GM12873 (cell line): ENCODE results near the gene RBM45.

Experiments used
- TF ChIP-seq, protein P1 (sequence below): IDR thresholded peaks from 2 replicates; pipeline ENCODE4 v1.5.1; 2012; ENCODE audit warnings: low read depth, mild to moderate bottlenecking, moderate library complexity, low read length, control low read depth; ENCODE audit not compliant: insufficient read depth; ENCODE audit errors: missing control alignments

RBM45 gene

GRCh38 chr2:178111743-178112142, 494 bp upstream of the RBM45 start:
- TF ChIP-seq, protein P1, sequence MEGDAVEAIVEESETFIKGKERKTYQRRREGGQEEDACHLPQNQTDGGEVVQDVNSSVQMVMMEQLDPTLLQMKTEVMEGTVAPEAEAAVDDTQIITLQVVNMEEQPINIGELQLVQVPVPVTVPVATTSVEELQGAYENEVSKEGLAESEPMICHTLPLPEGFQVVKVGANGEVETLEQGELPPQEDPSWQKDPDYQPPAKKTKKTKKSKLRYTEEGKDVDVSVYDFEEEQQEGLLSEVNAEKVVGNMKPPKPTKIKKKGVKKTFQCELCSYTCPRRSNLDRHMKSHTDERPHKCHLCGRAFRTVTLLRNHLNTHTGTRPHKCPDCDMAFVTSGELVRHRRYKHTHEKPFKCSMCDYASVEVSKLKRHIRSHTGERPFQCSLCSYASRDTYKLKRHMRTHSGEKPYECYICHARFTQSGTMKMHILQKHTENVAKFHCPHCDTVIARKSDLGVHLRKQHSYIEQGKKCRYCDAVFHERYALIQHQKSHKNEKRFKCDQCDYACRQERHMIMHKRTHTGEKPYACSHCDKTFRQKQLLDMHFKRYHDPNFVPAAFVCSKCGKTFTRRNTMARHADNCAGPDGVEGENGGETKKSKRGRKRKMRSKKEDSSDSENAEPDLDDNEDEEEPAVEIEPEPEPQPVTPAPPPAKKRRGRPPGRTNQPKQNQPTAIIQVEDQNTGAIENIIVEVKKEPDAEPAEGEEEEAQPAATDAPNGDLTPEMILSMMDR = no peak

DNA sequence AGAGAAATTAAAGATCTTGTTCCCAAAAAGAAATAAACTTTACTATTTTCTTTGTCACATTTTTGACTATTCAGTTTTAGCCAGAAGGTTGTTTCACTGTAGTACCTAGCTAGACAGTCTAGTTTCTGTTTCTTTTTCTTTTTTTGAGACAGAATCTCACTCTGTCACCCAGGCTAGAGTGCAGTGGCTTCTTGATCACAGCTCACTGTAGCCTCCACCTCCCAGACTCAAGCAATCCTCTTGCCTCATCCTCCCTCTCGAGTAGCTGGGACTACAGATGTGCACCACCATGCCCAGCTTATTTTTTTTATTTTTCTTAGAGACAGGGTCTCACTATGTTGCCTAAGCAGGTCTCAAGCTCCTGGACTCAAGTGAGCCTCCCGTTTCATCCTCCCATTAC, 2.2 kb downstream of the RBM45 start:
- TF ChIP-seq, protein P1 = no peak

- TF ChIP-seq, protein P1 = no peak
These were observed 3.0 kb downstream of the RBM45 start for GRCh38 chr2:178115271-178115670.

GRCh38 chr2:178117725-178118124, 5.5 kb downstream of the RBM45 start:
- TF ChIP-seq, protein P1 = no peak

GRCh38 chr2:178119179-178119922, 7.1 kb downstream of the RBM45 start:
- TF ChIP-seq, protein P1 = no peak

GRCh38 chr2:178123163-178123562, 10.9 kb downstream of the RBM45 start:
- TF ChIP-seq, protein P1 = no peak

GRCh38 chr2:178125125-178125524, 12.9 kb downstream of the RBM45 start:
- TF ChIP-seq, protein P1 = no peak
